Measurements from ENCODE around the gene GLB1L. TPM values are rescaled to one million over a fixed set of nuclear protein-coding genes. Genes with fewer than 3 reads are reported as not detected.

GLB1L gene
- polyA plus RNA-seq, 1 of the 3 experiments (the other 2 are of a cell fraction): 11.7 TPM

- peaks cover 18 to 49% of the 10 kb centered on the region in 2 experiments for H3K36me3 ChIP-seq (replicated peaks in 1 of 2; ENCODE audit: control insufficient read depth in 1 of 2, insufficient read depth in 2 of 2, low read length in 1 of 2)
- peaks cover 13 to 20% of the 10 kb centered on the region in 2 experiments; a peak in 3 of 4 replicates for H3K4me1 ChIP-seq (ENCODE audit: control insufficient read depth in 1 of 2, insufficient read depth in 2 of 2, low read depth in 1 of 2, low read length in 1 of 2)
- H3K9me3 ChIP-seq: no peaks in the 10 kb centered on the region
- 96% methylated on average over 24 of the region's 24 CpGs for WGBS (ENCODE audit: low lambda C conversion rate)
- H3K27me3 ChIP-seq (ENCODE audit: insufficient read depth): no peaks in the 10 kb centered on the region
- H3K4me3 ChIP-seq (ENCODE audit: low read depth in 2 of 2, low read length in 1 of 2): no peak overlapping the region
- H3F3A ChIP-seq (replicated peaks; ENCODE audit: insufficient read depth): peaks cover 12% of the 10 kb centered on the region
- H3K27ac ChIP-seq (ENCODE audit: low read depth in 2 of 2, low read length in 1 of 2): no peak overlapping the region
- no peak for DNase-seq
- ChIA-PET POLR2A (no interaction called here), CTCF (interaction anchor here (1.2 to 1.8 kb wide), 4 partner anchors 34 to 85 kb away, joined by 3 to 4 read pairs (median 4); partner anchors contain the start of gene CNPPD1)
- no peak overlapping the region for H3K4me2 ChIP-seq
- no peaks in the 10 kb centered on the region for H3K79me2 ChIP-seq (ENCODE audit: insufficient read depth)
- no peak overlapping the region for H2AFZ ChIP-seq (ENCODE audit: low read depth)
- H3K9ac ChIP-seq: no peak overlapping the region
- H3K9me2 ChIP-seq: no peaks in the 10 kb centered on the region
- no peak for TF ChIP-seq RCOR1 (IDR thresholded peaks at IDR 0.05; ENCODE audit: low read length)
- no peak for TF ChIP-seq FOSL2 (IDR thresholded peaks at IDR 0.05; ENCODE audit: borderline replicate concordance, low read depth)
- no peak for TF ChIP-seq SIN3A (IDR thresholded peaks at IDR 0.05; ENCODE audit: borderline replicate concordance, low read depth, low read length)
- no peak for TF ChIP-seq YY1 (IDR thresholded peaks at IDR 0.05; ENCODE audit: low read depth)
- TF ChIP-seq FOXM1 (IDR thresholded peaks at IDR 0.05; ENCODE audit: low read depth): no peak
- no peak for TF ChIP-seq IRF3 (IDR thresholded peaks at IDR 0.05; ENCODE audit: low read depth, low read length)
- no peak for TF ChIP-seq TCF12 (IDR thresholded peaks at IDR 0.05)
- TF ChIP-seq EZH2phosphoT487 (IDR thresholded peaks at IDR 0.05; ENCODE audit: borderline replicate concordance, low read depth): no peak
- TF ChIP-seq ELF1 (IDR thresholded peaks at IDR 0.05): no peak
- TF ChIP-seq FOXJ3 (CRISPR knock-in tag; IDR thresholded peaks at IDR 0.05): no peak
- TF ChIP-seq EP300 (IDR thresholded peaks at IDR 0.05; ENCODE audit: borderline replicate concordance in 1 of 2, low read depth in 1 of 2, low read length in 1 of 2): no peak
- TF ChIP-seq RAD21 (IDR thresholded peaks at IDR 0.05; ENCODE audit: low read length): no peak
- TF ChIP-seq MAX (IDR thresholded peaks at IDR 0.05; ENCODE audit: low read depth): no peak
- TF ChIP-seq NRF1 (IDR thresholded peaks at IDR 0.05; ENCODE audit: low read depth, low read length): no peak
- TF ChIP-seq PBX3 (IDR thresholded peaks at IDR 0.05): no peak
- TF ChIP-seq TEAD4 (IDR thresholded peaks at IDR 0.05; ENCODE audit: borderline replicate concordance, insufficient read depth): no peak
- TF ChIP-seq SMC3 (IDR thresholded peaks at IDR 0.05; ENCODE audit: low read depth, low read length): no peak
- no peak for TF ChIP-seq NFIC (IDR thresholded peaks at IDR 0.05; ENCODE audit: borderline replicate concordance)
- no peak for TF ChIP-seq POLR2AphosphoS5 (IDR thresholded peaks at IDR 0.05; ENCODE audit: low read depth, low read length)
- no peaks in the 10 kb centered on the region for H4K20me1 ChIP-seq (ENCODE audit: insufficient read depth)
Observed at GRCh38 chr2:219210196-219210885, 34.9 kb downstream of the GLB1L start.
